CD4-positive, alpha-beta T cell treated with Interleukin-6 at 100 ng/mL for 8 hours (primary cell): ENCODE measurements around the gene INPP4B.

Experiments
- DNase-seq: peaks from one replicate; pipeline ENCODE4 v3.0.0-alpha.2; 2020; ENCODE audit warnings: mixed read lengths, low spot score

INPP4B gene

DNA sequence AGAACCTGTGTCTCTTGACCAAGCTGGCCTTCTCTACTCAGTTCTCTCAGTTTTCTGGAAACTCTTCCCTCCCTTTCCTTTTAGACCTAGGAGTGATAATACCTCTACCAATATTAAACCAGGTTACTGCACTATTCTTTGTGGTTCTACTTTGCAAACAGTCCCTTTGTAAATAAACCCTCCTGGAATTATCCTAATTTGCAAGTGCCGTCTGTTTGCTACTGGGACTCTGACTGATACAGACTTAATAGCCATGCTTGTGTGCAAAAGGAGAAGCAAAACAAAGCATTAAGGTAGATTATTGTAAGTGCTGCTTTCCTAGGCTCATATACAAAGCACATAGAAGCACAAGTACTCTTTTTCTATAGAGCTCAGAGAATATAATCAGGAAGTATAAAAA is 507.0 kb downstream of the INPP4B start:
- no peak for DNase-seq

DNA sequence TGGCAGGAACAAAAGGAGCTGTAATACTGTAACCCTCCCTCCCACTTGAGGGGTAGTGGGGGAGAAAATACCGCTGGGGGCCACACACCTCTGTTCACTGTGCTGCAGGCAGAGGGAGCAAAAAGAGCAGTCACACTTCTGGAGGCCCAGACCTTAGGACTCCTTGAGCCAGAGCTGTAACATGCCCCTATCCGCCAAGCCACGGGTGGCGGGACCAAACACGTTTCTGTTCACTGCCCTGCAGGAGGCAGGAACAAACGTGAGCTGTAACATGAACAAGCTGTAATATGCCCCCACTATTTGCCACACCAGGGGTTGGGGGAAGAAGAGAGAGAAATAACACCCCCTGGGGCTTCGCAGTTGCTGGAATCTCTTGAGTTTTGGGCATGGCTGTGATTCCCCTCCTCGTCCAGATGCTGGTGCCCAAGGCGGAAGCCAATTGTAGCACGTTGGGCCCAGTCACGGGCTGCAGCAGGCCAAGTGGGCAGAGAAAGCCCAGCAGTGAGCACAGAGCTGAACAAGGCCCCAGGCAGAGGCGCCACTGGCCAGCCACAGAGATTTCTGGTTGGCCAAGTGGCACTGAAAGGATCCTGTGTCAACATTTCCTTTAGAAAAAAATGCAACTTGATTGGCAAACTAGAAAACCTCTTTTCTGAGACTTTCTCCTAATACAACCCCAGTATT is 509.7 kb downstream of the INPP4B start:
- no peak for DNase-seq

DNA sequence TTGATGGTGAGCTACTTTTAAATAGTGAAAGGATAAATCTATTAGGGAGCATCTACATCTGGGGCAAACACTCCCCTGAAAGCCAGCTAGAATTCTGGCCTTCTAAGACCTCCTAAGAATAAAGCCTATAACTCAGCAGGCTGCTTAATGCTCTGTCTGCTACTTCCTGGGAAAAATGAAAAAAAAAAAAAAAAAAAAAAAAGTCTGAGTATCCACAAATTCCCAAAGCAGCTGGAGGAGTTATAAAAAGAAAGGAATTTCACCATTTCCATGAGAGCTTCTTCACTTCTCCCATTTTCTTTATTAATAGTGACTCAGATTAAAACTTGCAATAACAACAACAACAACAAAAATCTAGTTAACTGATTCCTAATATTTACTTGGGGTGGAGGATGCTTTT is 511.2 kb downstream of the INPP4B start:
- no peak for DNase-seq

DNA sequence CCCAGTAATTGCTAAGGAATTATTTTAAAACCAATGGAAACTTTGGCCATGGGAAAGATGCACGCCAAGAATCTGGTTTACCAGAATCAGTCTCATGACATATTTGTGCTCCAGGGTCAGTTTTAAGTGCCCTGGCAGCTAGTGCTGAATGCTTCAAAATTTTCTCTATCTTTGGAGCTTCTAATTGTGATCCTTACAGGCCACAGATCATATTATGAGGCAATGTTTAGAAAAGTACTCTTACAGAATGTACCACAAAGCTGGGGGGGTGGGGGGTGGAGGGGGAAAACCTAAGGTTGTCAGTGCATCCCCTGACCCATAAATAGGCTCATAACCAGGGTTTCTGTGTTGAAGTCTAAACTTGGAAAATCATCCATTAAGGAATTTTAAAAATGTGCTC is 514.5 kb downstream of the INPP4B start:
- DNase-seq = no peak

DNA sequence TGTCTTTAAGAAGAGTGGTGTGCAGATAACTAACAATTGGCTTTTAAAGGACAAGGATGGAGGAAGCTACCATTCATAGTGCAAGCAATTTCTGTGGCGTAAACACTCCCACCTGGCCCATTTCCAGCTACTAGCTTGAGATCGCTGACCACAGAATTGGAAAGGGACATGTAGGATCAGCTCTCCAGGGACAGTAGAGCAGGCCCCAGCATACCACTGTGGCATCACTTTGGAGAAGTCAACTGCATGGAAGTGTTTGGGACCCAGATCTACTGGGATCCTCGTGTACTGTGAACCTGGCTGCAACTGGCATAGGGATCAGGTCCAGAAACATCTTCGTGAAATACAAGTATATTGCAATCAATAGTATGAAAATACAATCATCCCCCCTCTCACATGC is 515.0 kb downstream of the INPP4B start:
- DNase-seq = no peak

DNA sequence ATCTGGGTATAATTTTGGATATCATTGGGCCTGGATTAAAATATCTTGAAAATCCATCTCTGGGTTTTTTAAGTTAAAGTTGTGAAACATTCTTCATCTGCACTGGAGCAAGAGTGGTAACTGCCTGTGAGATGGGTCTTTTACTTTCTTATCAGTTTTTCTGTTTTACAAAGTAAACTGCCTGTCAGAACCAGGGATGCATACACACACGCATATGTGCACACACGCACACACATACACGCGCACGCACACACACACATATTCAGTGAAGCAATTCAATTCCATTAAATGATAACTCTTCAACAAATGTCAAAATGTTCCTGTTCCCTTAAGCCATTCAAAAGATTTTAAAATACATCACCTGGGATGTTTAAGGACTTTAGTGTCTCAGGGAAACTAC is 515.8 kb downstream of the INPP4B start:
- no peak for DNase-seq

DNA sequence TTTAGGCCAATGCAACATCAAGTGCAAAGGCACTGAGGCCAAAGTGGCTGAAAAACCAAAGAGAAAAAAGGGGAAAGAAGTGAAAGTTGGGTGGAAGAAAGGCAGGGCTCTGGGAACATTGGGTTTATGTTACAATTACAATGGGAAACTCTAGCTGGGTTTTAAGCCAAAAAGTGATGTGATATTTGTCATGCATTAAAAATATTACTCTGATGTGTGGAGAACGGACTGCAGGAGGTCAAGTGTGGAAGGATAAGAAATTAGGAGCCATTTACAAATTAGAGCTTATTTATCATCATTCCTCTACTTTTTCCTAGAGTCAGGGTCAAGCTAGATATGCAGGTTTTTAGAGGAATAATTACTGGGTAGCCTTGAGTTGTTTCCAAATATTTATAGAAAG is 516.8 kb downstream of the INPP4B start:
- no peak for DNase-seq

DNA sequence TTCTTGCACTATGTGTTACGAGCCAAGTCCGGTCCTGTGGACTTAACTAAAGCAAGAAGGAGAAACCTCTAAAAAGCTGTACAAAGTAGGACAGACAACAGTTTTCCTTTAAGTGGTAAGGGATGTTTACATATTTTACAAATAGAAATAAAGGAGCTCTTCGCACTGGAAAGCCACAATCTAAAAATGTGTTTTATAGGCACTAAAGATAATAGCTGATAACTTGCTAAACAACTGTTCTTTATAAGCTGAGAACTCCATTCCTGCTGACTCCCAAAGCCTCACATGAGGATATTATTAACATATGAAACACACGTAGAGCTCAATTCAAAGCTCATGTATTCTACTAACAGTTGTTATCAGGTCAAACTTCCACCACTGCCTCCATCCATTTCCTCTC is 519.9 kb downstream of the INPP4B start:
- DNase-seq = no peak

DNA sequence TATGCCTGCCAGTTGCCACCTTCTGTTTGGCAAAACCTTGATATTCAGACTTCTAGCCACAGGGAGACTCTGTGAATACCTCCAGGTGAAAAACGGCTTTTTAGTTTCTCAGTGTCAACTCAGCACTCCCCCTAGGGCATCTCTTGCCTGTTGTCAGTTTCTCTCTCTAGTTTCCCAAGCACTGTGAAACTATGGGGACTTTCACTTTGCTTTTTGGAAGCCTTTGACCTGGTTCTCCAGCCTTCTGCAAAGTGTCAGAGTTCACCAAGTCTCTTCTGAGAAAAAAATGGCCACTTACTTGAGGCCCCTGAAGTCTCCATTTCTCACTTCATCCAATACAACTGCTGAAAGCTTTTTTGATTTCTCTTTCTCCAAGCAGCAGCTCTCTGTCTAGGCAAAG is 521.5 kb downstream of the INPP4B start:
- DNase-seq = no peak

DNA sequence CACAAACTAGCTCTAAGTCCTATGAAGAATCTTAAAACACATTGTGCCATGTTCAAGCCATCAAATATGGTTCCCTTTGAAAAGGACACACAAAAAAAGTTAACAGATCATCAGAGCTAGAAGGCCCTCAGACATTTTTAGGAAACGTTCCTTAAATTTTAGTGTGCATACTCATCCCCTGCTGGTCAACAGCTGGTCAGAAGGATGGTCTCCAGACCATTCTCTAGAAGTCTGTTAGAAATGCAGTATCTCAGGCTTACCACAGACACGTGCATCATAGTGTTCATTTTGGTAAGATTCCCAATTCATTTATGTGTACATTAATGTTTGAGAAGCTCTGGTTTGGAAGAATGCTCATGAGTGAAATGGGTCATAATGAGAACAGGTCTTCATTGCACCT is 523.1 kb downstream of the INPP4B start:
- no peak for DNase-seq

DNA sequence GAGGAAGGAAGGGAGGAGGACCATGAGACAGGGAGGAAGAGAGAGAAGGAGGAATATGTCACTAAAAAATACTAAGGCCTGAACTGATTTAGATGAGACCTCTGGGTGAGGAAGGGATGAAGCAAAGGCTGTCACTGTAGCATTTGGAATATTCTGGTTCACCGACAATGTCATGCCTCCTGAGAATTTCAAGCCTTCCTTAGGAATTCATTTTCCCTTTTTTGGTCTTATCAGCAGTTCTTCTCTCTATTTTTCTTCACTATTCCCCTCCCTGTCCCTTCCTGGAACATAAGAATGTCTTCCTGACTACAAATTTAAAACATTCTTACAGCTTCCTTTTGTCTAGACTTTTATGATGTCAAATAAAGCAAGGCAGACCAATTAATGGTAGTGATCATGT is 527.8 kb downstream of the INPP4B start:
- DNase-seq = no peak

DNA sequence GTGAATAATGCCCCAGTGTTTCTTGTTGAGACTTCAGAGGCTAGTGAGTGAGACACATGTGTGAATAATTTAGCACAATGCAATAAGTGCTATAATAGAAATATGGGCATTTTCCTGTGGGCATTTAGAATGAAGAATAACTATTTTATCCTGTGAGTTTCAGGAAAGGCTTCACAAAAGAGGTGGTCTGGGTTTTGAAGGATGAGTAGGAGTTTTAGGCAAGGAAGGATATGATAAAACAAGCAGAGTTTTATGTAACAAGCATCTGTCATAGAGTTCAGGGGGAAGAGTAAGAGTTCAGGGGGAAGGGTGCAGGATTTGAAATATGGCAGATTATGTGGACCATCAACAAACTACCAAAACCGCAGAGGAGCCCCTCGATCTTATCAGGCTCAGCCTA is 529.2 kb downstream of the INPP4B start:
- DNase-seq = no peak

DNA sequence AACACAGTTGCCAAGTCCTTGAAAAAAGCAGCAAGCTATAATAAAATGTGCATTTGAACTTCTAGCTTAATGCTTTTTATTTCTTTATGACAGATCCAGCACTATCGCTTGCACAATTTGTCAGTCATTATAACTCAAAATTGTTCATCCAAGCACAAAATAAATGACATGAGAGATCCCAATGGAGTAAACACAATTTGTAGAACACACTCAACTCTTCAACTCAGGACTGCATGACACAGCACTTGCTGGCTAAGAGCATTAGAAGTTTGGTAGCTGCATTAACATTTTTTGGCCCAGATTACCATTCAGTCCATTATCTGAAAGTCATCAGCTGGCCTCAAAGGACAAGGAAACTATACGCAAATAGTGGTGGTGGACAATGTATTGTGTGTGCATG is 530.1 kb downstream of the INPP4B start:
- DNase-seq = no peak

DNA sequence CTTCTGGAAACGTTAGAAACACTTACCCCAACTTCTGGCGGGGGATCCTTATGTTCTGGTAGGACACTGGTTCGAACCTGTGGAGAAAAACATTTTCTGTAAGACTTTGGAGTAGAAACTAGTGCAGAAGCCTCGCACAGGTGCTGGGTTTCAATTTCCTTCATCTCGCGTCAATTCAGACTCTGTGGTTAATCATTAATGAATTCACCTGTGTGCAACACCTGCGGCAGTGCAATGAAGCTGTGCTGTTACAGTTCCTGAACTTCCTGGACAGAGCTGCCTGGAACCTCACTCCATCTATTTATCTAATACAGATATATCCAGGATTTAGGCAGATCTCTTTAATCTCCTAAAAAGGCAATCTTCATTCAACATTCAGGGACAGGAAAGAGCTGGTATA is 531.4 kb downstream of the INPP4B start:
- DNase-seq = no peak

DNA sequence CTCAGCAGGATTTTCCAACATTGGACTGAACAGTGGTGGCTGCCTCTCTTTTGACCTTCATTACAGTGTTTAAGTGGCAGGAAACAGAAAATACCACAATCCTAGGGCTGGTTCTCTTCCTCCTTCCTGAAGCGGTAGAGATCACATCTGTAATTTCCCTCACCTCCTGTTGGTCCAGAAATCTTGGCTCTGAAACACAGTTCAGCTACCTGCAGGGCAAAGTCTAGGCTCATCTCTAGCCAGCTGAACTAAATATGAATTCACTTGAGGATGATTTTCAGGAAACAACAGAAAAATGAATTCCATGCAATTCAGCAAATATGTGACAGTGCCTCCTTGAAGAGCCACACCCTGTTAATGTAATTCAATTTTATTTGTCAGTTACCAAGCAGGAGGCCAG is 531.9 kb downstream of the INPP4B start:
- no peak for DNase-seq

DNA sequence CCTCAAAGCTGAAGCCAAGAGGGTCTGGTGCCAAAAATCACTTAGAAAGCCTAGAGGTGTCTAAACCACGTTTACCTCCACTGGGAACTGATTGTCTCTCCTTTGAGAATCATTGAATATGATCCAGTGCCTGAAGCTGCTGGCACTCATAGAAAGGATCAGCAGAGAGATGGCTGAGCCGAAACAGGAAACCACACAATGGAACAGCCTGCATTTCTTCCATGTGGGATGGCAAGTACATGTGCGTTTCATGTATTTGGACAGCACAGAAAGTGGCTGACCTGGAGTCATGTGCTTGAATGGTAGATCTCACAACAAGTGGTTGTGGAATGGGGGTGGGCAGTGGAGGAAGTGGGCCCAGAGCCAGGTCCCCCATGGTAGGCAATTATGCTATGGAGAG is 533.7 kb downstream of the INPP4B start:
- DNase-seq = no peak

DNA sequence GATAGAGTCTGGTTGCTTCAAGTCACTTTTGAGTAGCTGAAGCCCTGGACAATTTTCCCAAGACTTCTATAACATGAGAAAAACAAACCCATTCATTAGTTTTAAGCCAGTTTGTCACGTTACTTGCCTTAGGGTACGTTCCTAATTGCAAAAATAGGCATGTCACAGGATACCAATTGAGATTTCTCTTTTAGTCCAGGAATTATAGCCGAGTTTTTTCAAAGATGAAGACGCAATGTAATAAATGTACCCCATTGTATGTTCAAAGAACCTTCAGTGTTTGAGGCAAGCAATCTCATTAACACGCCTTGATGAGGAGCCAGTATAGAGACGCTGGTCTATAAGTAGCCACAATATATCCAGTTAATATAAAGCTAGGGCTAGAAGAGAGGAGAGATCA is 534.2 kb downstream of the INPP4B start:
- DNase-seq = no peak

DNA sequence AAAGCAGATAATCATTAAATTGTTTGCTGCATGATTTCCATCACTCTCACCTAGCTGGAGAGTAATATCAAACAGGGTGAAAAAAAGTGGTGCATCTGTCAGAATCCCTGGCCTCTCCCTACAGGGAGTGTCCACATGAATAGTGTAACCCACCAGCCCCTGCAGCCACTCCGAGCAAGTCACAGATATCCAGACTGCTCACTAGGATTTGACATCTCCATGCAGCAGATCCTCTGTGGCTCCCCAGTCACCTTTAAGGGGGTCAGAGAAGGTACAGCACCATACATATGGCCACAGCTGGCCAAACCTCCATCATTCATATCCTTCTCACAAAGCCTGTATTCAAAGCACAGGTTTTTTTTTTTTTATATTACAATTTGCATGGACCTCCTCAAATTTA is 536.3 kb downstream of the INPP4B start:
- DNase-seq = no peak

DNA sequence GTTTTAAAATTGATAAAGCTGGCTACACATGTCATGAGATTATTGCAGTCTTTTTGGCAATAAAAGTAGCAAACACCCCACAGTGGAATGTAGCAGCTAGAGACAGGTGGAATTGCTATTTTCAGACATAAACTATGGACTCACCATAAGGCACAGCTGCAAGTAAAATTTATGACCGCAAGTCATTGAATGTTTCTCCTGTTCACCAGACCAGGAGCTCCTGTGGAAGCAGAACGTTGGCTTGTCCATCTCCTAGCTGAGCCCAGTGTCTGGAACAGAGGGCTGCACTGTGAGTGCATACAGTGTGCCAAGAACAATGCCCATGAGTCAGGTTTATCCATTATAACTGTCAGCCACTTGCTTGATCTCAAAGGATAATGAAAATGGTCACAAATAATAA is 538.2 kb downstream of the INPP4B start:
- DNase-seq = no peak

DNA sequence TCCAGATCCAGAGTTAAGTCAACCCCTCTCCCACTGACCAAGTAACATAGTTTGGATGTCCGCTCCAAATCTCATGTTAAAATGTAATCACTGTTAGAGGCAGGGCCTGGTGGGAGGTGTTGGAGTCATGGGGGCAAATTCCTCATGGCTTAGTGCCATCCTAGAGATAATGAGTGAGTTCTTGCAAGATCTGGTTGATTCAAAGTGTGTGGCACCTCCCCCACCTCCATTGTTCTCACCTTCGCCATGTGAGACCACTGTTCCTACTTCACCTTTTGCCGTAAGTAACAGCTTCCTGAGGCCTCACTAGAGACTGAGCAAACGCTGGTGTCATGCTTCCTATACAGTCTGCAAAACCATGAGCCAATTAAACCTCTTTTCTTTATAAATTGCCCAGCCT is 548.8 kb downstream of the INPP4B start:
- no peak for DNase-seq

DNA sequence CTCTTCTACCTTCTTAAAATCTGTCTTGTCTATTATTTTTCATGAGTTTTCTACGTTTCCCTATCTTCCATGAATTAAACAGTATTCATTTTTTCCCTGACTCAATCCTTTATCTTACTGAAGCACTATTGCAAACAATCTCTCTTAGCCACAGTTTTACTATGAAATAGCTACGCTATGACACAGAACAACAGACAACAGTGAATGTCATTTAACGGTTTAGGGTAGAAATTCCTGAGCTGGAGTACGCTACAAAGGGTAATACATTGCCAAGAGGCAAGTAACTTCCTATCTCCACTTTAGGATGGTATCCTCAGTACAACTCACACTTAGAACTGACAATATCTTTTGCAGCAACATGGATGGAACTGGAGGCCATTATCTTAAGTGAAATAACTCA is 552.6 kb downstream of the INPP4B start:
- no peak for DNase-seq

DNA sequence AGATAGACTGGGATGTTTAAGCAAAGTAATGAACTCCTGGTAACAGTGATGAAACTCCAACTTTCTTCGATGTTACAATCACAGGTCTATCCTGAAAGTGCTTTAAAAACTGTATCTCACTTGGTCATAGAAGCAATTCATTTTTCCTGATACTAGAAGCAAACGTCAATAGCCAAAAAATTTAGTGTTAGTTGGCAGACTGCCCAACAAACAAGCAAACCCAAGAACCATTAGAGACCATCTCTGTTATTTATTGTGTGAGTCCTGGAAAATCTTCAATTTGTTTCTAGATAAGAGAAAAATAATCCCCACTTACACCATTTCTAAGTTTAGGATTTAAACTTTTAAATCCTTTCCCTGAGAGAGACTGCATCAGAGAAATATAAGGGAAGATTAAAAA is 553.9 kb downstream of the INPP4B start:
- DNase-seq = no peak

DNA sequence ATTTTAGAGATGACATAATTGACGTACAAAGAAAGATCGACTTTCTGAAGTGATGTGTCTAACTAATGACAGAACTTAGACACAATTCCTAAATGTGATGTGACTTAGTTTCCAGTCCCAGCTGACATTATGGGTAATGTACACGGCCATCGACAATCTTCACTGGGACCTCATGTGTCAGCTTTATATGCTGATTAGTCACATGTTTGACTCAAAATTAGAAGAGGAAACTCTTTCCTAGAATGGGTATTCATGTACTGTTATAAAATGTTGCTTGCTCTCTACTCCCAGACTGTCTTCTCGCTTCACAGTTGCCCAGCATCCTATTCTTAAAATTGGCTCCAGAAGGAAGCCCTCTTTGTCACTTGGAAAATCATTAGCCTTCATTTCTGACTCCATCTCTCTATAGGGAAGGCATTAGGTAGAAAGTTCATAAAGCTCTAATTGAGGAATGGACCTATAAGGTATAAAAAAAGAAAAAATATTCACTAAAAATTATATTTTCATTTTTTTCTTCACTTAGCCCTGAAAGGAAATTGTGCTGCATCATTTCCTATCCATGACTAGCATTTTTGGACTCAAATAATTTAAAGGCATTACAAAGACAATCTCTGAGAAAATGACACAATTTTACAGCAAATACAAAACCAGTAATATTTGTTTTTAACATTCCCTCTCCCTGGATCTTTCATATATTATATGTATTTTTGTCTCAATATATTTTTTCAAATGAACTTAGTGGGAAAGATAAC is 554.6 kb downstream of the INPP4B start:
- DNase-seq = no peak

DNA sequence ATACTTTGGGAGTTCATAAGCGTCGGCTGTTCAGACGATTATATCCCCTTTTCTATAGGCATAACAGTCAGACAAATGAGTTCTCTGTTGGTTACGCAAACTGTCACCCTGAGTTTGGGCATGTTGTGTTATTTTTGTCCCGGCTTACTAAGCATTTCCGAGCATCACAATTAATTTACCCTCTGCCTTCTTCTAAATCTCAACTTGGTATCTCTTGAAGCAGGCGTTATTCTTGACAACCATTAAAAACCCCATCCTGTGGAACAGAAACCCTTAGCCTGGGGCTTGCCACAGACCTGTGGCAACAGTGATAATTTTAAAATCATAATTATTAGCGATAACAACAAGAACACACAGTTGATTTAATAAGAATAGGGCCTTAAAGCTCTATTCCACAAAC is 558.7 kb downstream of the INPP4B start:
- no peak for DNase-seq
